ENCODE results near the gene PFKFB3. TPM values are rescaled to one million over a fixed set of nuclear protein-coding genes. Genes with fewer than 3 reads are reported as not detected.
"Not testable (repeated sequence)": the region's sequence is repeated elsewhere in the genome, so short reads cannot be mapped to it uniquely, and the experiment has no call there.

The PFKFB3 gene
- total RNA-seq, 1 donor from 2014 or later, result 28.8 TPM

- Histone ChIP-seq H3K9ac (no peak overlapping the region), H3K27me3 (no peaks in the 10 kb centered on the region), H3K79me2 (ENCODE audit: low read depth) (no peaks in the 10 kb centered on the region), H4K20me1 (ENCODE audit: low read depth) (peaks cover 21% of the 10 kb centered on the region), H3K9me3 (ENCODE audit: low read depth) (no peaks in the 10 kb centered on the region), H3F3A (ENCODE audit: low read depth) (no peaks in the 10 kb centered on the region), H3K27ac (no peak overlapping the region), H2AFZ (replicated peaks) (no peak overlapping the region), H3K4me2 (no peak overlapping the region), H3K36me3 (no peaks in the 10 kb centered on the region), H3K4me1 (no peaks in the 10 kb centered on the region), H3K4me3 (no peak overlapping the region)
- no peak for TF ChIP-seq EZH2phosphoT487 (IDR thresholded peaks at IDR 0.05)
- TF ChIP-seq CTCF (IDR thresholded peaks at IDR 0.05), result peak; percentile 6
- Mint-ChIP-seq H3K27ac (no peak overlapping the region), H3K36me3 (peaks cover 2% of the 10 kb centered on the region), H3K4me1 (peaks cover 16% of the 10 kb centered on the region), H3K27me3 (ENCODE audit: insufficient read depth, low read depth) (peaks cover 3% of the 10 kb centered on the region), H3K4me3 (no peak overlapping the region), H3K9me3 (no peaks in the 10 kb centered on the region)
- no peak for DNase-seq (ENCODE audit: low spot score)
These were observed 11.6 kb upstream of the PFKFB3 start for GRCh38 chr10:6191147-6191546.

- Mint-ChIP-seq H3K27me3 (ENCODE audit: insufficient read depth, low read depth) (peaks cover 3% of the 10 kb centered on the region), H3K4me1 (peaks cover 14% of the 10 kb centered on the region), H3K36me3 (peaks cover 2% of the 10 kb centered on the region), H3K27ac (no peak overlapping the region), H3K9me3 (no peaks in the 10 kb centered on the region), H3K4me3 (no peak overlapping the region)
- DNase-seq (ENCODE audit: low spot score), result no peak
- no peaks in the 10 kb centered on the region for H3K36me3 ChIP-seq
- no peaks in the 10 kb centered on the region for H3K9me3 ChIP-seq (ENCODE audit: low read depth)
- no peak overlapping the region for H3K27ac ChIP-seq
- H3K4me3 ChIP-seq, result no peak overlapping the region
- no peak overlapping the region for H3K9ac ChIP-seq
- H3K27me3 ChIP-seq, result no peaks in the 10 kb centered on the region
- H4K20me1 ChIP-seq (ENCODE audit: low read depth), result peaks cover 21% of the 10 kb centered on the region
- no peak for TF ChIP-seq EZH2phosphoT487 (IDR thresholded peaks at IDR 0.05)
- TF ChIP-seq EZH2 (IDR thresholded peaks at IDR 0.05), result no peak
- TF ChIP-seq CTCF (IDR thresholded peaks at IDR 0.05), result no peak
- H3K4me2 ChIP-seq, result no peak overlapping the region
- no peaks in the 10 kb centered on the region for H3K79me2 ChIP-seq (ENCODE audit: low read depth)
- H2AFZ ChIP-seq (replicated peaks), result no peak overlapping the region
- no peaks in the 10 kb centered on the region for H3F3A ChIP-seq (ENCODE audit: low read depth)
- no peaks in the 10 kb centered on the region for H3K4me1 ChIP-seq
These were observed 11.2 kb upstream of the PFKFB3 start for GRCh38 chr10:6191569-6191968.

GRCh38 chr10:6193342-6193741, 9.4 kb upstream of the PFKFB3 start:
- Histone ChIP-seq H4K20me1 (ENCODE audit: low read depth) (peaks cover 21% of the 10 kb centered on the region), H3K27me3 (peaks cover 14% of the 10 kb centered on the region)
- H2AFZ ChIP-seq (replicated peaks); H3K4me3 ChIP-seq; H3K79me2 ChIP-seq (ENCODE audit: low read depth); H3K9ac ChIP-seq; H3K27ac Mint-ChIP-seq; H3K9me3 Mint-ChIP-seq; H3K36me3 ChIP-seq; H3F3A ChIP-seq (ENCODE audit: low read depth); H3K4me2 ChIP-seq; H3K36me3 Mint-ChIP-seq; H3K4me3 Mint-ChIP-seq; DNase-seq (ENCODE audit: low spot score); H3K9me3 ChIP-seq (ENCODE audit: low read depth); H3K27ac ChIP-seq; H3K4me1 ChIP-seq; H3K27me3 Mint-ChIP-seq (ENCODE audit: insufficient read depth, low read depth): not testable (repeated sequence)
- H3K4me1 Mint-ChIP-seq, result peaks cover 14% of the 10 kb centered on the region

GRCh38 chr10:6194311-6194710, 8.4 kb upstream of the PFKFB3 start:
- H3K4me1 ChIP-seq, result no peaks in the 10 kb centered on the region

More at GRCh38 chr10:6194311-6194710, 8.4 kb upstream of the PFKFB3 start:
- peaks cover 24% of the 10 kb centered on the region for H3K27me3 ChIP-seq
- no peaks in the 10 kb centered on the region for H3K36me3 ChIP-seq
- Mint-ChIP-seq H3K4me3 (no peak overlapping the region), H3K9me3 (no peaks in the 10 kb centered on the region), H3K4me1 (peaks cover 14% of the 10 kb centered on the region), H3K27ac (no peak overlapping the region), H3K36me3 (peaks cover 2% of the 10 kb centered on the region), H3K27me3 (ENCODE audit: insufficient read depth, low read depth) (peaks cover 3% of the 10 kb centered on the region)
- H3K79me2 ChIP-seq (ENCODE audit: low read depth), result no peaks in the 10 kb centered on the region
- DNase-seq (ENCODE audit: low spot score), result no peak
- TF ChIP-seq CTCF (IDR thresholded peaks at IDR 0.05) (no peak), EZH2phosphoT487 (IDR thresholded peaks at IDR 0.05) (no peak), EZH2 (IDR thresholded peaks at IDR 0.05) (no peak)
- H3K9ac ChIP-seq, result no peak overlapping the region
- no peaks in the 10 kb centered on the region for H3K9me3 ChIP-seq (ENCODE audit: low read depth)
- H3F3A ChIP-seq (ENCODE audit: low read depth), result no peaks in the 10 kb centered on the region
- H2AFZ ChIP-seq (replicated peaks), result no peak overlapping the region
- no peak overlapping the region for H3K27ac ChIP-seq
- peaks cover 21% of the 10 kb centered on the region for H4K20me1 ChIP-seq (ENCODE audit: low read depth)
- no peak overlapping the region for H3K4me2 ChIP-seq
- no peak overlapping the region for H3K4me3 ChIP-seq

All from neural progenitor cell (in vitro differentiated cells).